Measurements from ENCODE around the gene EIF4G1.

The EIF4G1 gene

DNA sequence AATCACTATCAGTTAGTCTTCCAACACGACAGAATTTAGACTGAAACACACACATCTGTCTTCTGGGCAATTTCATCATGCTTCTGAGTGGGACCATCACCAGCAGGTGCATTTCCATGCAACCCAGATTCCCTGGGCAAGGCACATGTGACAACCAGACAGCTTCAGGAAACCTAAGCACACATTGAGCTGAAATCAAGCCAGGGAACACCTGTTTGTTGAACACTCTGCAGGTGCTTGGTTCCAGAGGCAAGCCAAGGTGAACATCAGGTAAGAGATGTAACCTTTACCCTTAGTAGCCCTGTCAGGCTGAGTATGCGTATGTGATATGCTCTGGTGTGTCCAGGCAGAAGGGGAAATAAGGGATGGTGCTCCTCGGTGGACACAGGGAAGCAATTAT, 18.6 kb upstream of the EIF4G1 start:
- TF ChIP-seq, protein P1, sequence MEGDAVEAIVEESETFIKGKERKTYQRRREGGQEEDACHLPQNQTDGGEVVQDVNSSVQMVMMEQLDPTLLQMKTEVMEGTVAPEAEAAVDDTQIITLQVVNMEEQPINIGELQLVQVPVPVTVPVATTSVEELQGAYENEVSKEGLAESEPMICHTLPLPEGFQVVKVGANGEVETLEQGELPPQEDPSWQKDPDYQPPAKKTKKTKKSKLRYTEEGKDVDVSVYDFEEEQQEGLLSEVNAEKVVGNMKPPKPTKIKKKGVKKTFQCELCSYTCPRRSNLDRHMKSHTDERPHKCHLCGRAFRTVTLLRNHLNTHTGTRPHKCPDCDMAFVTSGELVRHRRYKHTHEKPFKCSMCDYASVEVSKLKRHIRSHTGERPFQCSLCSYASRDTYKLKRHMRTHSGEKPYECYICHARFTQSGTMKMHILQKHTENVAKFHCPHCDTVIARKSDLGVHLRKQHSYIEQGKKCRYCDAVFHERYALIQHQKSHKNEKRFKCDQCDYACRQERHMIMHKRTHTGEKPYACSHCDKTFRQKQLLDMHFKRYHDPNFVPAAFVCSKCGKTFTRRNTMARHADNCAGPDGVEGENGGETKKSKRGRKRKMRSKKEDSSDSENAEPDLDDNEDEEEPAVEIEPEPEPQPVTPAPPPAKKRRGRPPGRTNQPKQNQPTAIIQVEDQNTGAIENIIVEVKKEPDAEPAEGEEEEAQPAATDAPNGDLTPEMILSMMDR (IDR thresholded peaks at IDR 0.05; ENCODE audit: control insufficient read depth, extremely low read depth, insufficient read depth) = no peak

GRCh38 chr3:184296616-184297015, 17.8 kb upstream of the EIF4G1 start:
- TF ChIP-seq, protein P1 (IDR thresholded peaks at IDR 0.05; ENCODE audit: control insufficient read depth, extremely low read depth, insufficient read depth) = no peak
- H3K4me3 ChIP-seq (ENCODE audit: low read depth, low read length) = no peak overlapping the region
- no peak for DNase-seq (ENCODE audit: low read depth)

More for the DNA sequence above, 18.6 kb upstream of the EIF4G1 start:
- no peak overlapping the region for H3K4me3 ChIP-seq (ENCODE audit: low read depth, low read length)
- DNase-seq (ENCODE audit: low read depth) = peak; percentile 38

DNA sequence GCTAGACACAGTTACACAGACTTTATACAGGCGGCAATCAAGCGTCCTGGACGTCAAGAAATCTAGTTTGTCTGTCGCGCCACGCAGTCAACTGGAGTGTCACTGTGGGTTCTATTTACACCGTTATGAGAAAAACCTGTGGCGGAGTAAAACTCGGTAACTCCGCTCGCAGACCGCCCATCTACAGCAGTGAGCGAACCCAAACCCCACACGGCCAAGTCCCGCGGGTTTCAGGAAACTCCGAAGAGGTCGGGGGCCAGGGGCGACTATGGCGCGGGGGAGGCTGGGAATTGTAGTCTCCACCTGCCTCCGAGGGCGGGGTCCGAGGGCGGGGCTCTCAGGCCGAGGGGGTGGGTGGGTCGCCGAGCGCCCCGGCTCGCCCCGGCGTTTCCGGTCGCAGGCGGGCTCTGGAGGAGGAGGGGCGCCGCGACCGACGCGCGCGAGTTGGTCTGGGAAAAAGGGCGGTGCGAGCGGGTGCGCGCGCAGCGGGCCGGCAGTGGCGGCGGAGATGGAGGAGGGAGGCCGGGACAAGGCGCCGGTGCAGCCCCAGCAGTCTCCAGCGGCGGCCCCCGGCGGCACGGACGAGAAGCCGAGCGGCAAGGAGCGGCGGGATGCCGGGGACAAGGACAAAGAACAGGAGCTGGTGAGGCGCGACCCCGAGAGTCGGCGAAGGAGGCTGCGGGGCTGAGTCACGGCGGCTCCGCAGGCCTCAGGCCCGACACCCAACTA, 15.5 kb upstream of the EIF4G1 start, which contains the start of gene PSMD2:
Gene PSMD2, plus strand, starts transcription at position 483 of the 729 bp plus-strand sequence. Its CDS starts 26 bp downstream, at position 509.
- H3K4me3 ChIP-seq (ENCODE audit: low read depth, low read length) = peak within 1 kb of the TSS; percentile 97
- peak; percentile 81 for DNase-seq (ENCODE audit: low read depth)
- TF ChIP-seq, protein P1 (IDR thresholded peaks at IDR 0.05; ENCODE audit: control insufficient read depth, extremely low read depth, insufficient read depth) = no peak

- H3K4me3 ChIP-seq (ENCODE audit: low read depth, low read length) = peak overlapping the region; percentile 97
- TF ChIP-seq, protein P1 (IDR thresholded peaks at IDR 0.05; ENCODE audit: control insufficient read depth, extremely low read depth, insufficient read depth) = no peak
- DNase-seq (ENCODE audit: low read depth) = no peak
Measured at GRCh38 chr3:184299488-184300377, 14.7 kb upstream of the EIF4G1 start.

DNA sequence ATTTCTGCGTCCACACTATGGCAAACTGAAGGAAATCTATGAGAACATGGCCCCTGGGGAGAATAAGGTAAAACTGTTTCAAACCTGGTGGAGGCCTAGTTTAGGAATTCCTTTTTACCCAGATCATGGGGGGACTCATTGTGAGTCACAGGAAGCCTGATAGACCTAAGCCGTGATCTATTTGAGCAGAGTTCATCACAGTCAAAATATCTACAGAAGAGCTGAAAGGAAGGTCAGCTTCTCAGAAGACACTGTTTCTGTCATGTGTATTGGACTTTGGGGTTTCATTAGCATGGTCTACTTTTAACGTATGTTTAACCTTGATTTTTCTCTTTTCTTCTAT, 14.1 kb upstream of the EIF4G1 start:
- no peak for DNase-seq (ENCODE audit: low read depth)
- TF ChIP-seq, protein P1 (IDR thresholded peaks at IDR 0.05; ENCODE audit: control insufficient read depth, extremely low read depth, insufficient read depth) = no peak
- peak overlapping the region; percentile 97 for H3K4me3 ChIP-seq (ENCODE audit: low read depth, low read length)

DNA sequence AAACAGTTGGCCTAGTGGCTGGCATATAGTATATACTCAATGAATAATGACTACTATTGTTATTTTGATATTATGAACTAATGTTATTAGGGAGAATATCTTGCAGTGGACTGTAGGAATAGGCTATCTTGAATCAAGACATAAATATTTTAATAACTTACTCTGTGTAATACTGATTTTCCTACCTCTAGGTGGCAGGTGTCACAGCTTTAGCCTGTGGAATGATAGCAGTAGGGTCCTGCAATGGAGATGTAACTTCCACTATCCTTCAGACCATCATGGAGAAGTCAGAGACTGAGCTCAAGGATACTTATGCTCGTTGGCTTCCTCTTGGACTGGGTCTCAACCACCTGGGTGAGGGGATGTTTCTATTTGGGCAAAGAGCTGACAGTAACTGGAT, 8.8 kb upstream of the EIF4G1 start:
- no peak overlapping the region for H3K4me3 ChIP-seq (ENCODE audit: low read depth, low read length)
- TF ChIP-seq, protein P1 (IDR thresholded peaks at IDR 0.05; ENCODE audit: control insufficient read depth, extremely low read depth, insufficient read depth) = peak; percentile 41
- no peak for DNase-seq (ENCODE audit: low read depth)
